22Rv1 (cell line): Measurements from ENCODE around the gene ATP8B1.
A peak's percentile ranks its signal among the peaks of the same experiment; 100 is the strongest.
"Not testable (repeated sequence)": the region's sequence is repeated elsewhere in the genome, so short reads cannot be mapped to it uniquely, and the experiment has no call there.

Experiments
- H3K27ac ChIP-seq: fragments of 450-650 bp; 2 replicates; pipeline ENCODE4 v1.5.1; 2017
- ZFX ChIP-seq: fragments of 450-650 bp; IDR thresholded peaks from 2 replicates; pipeline ENCODE4 v1.6.1; 2017; ENCODE audit warnings: antibody characterized with exemption, borderline replicate concordance
- TF ChIP-seq, protein P1 (sequence below): fragments of 450-650 bp; IDR thresholded peaks from 2 replicates; pipeline ENCODE4 v1.5.1; 2017; ENCODE audit warnings: mild to moderate bottlenecking

The ATP8B1 gene

DNA sequence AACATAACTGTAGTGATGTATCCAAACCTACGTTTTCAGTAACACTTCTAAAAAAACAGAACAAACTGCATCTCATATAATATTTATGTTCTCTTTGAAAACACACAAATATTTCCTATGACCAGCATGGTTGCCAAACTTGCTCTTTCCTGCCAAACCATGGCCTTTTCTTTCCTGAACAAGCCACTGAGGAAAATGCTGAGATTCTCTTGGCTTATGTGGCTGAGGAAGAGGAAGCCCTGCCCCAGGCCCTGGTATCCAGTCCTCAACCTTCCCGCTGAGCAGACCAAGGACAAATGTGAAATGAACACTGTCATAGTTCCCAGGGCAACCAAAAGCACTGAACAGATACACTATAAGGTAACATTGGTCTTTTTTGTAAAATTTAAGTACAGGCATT is 145.6 kb downstream of the ATP8B1 start:
- no peak overlapping the region for H3K27ac ChIP-seq
- TF ChIP-seq, protein P1, sequence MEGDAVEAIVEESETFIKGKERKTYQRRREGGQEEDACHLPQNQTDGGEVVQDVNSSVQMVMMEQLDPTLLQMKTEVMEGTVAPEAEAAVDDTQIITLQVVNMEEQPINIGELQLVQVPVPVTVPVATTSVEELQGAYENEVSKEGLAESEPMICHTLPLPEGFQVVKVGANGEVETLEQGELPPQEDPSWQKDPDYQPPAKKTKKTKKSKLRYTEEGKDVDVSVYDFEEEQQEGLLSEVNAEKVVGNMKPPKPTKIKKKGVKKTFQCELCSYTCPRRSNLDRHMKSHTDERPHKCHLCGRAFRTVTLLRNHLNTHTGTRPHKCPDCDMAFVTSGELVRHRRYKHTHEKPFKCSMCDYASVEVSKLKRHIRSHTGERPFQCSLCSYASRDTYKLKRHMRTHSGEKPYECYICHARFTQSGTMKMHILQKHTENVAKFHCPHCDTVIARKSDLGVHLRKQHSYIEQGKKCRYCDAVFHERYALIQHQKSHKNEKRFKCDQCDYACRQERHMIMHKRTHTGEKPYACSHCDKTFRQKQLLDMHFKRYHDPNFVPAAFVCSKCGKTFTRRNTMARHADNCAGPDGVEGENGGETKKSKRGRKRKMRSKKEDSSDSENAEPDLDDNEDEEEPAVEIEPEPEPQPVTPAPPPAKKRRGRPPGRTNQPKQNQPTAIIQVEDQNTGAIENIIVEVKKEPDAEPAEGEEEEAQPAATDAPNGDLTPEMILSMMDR: no peak
- TF ChIP-seq ZFX: no peak

DNA sequence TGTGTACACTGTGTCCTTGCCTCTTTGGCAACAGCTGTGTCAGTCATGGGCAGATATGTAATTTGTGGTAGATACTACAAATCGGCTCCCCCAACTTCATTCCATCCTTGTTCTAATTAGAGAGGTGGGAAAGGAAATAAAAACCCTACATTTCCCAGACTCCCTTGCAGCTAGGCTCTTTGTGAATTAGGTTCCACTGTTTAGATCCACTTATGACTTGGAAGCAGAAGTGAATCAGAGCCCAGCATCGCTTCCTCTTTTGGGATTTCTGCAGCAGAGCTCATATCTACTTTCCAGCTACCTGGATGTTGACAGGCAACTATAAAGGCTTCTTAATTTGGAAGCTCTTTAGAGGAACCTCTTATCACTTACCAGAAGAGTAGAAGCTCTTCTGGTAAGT is 147.4 kb downstream of the ATP8B1 start:
- H3K27ac ChIP-seq: no peak overlapping the region
- TF ChIP-seq, protein P1: no peak
- no peak for TF ChIP-seq ZFX

DNA sequence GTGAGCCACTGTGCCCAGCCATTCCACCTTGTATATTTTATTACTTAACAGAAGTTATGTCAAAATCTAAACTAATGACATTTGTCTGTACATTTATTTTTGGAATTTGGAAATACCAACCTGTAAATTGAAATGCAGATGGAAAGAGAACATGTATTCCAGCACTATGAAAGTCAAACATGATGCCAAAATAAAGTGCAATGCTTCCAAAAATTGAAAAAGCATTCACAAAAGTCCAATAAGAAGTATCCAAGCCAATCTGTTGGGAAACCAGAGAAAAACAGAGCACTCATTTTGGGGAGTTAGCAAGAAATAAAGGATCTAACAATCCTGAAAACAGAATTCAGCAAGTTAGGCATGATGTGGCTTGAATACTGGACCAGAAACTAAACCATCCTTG is 151.2 kb downstream of the ATP8B1 start:
- H3K27ac ChIP-seq: no peak overlapping the region
- no peak for TF ChIP-seq ZFX
- TF ChIP-seq, protein P1: no peak

DNA sequence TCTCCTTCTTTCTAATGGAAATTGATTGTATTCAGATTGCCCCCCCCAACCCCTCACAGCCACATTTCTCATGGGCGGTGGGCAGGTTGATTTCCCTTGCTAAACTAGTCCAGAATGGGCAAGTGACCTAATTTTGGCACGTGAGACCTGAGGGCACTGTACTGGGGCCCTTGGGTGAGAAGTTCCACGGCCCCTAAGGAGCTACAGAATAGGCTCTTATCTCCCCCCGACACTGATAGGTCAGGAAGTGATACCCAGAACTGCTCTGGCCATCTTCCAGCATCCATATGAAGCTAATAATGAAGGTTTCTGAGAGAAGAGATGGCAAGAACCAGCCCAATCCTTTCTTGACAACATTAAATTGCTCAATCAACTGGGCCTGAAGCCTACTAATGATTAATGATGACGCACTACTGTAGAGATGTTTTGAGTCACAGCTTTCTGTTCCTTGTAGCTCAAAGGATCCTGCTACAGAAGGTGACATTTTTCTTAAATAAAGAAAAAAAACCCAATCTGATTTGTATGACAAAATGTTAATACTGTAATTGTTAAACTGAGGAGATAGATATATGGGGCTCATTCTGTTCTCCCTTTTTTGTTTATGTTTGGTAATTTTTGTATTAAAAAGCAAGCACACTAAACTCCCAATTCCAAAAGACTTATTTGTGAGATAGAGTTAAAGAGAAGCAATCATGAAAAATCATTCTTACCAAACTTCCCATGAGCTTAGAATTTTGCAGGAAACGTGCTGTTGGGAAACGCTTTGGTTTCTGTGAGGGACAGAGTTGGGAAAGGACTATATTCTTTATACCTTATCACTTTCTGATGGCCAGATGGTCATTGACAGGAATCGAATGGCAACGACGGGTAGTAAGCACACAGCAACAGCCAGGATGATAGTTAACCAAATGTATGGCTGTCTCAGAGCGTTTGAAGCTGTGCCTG is 153.3 kb downstream of the ATP8B1 start:
- TF ChIP-seq, protein P1: no peak
- TF ChIP-seq ZFX: no peak
- no peak overlapping the region for H3K27ac ChIP-seq

DNA sequence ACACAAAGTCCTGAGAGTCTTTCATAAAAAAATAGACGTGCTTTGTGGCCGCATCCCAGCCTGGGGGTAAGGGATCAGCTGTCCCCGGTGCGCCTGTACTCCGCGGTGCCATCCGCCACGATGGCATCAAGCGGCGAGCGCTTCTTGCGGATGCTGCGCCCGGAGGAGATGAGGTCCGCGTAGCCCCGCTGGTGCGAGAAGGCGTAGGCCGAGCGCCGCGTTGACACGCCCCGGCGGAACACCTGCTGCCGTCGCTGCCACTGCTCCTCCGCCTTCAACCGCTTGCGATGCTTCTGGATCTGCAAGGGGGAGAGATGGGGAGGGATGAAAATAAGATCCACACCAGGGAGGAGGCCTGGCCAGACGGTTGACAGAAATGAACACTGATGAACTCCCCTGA is 154.7 kb downstream of the ATP8B1 start:
- H3K27ac ChIP-seq: no peak overlapping the region
- no peak for TF ChIP-seq ZFX
- TF ChIP-seq, protein P1: no peak

DNA sequence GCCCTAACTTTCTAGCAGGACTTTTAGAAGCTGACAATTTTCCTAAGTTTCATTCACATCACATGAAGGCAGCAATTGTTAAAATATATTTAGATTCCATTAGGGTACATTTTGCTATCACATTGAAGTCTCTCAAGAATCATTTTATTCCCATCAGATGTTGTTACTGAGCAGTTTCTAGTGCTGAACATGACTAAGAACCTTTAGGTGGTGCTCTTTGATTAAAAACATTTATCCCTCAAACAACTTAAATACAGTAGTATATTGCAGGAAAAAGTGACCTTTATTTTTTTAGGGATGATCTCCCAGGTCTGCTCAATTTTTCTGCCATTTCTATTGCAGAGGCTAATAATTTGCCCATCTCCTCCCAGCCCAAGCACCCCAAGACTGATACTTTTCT is 158.6 kb downstream of the ATP8B1 start:
- H3K27ac ChIP-seq: no peak overlapping the region
- TF ChIP-seq ZFX: no peak
- TF ChIP-seq, protein P1: peak; percentile 11; the same call in 1 of the 2 replicates

DNA sequence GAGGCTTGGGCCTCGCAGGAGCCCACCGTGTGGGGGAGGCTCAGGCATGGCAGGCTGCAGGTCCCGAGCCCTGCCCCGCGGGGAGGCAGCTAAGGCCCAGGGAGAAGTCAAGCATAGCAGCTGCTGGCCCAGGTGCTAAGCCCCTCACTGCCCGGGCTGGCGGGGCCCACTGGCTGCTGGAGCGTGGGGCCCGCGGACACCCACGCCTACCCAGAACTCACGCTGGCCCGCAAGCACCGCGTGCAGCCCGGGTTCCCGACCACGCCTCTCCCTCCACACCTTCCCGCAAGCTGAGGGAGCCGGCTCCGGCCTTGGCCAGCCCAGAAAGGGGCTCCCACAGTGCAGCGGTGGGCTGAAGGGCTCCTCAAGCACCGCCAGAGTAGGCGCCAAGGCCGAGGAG is 159.4 kb downstream of the ATP8B1 start:
- not testable (repeated sequence) for H3K27ac ChIP-seq

DNA sequence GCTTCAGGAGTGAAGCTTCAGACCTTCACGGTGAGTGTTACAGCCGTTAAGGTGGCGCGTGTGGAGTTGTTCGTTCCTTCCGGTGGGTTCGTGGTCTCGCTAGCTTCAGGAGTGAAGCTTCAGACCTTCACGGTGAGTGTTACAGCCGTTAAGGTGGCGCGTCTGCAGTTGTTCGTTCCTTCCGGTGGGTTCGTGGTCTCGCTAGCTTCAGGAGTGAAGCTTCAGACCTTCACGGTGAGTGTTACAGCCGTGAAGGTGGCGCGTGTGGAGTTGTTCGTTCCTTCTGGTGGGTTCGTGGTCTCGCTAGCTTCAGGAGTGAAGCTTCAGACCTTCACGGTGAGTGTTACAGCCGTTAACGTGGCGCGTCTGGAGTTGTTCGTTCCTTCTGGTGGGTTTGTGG is 160.7 kb downstream of the ATP8B1 start:
- not testable (repeated sequence) for H3K27ac ChIP-seq
